NCI-H2196 treated with DMSO at 0.1 percent for 48 hours (cell line): Measurements from ENCODE around the gene PSMG4.
A peak's percentile ranks its signal among the peaks of the same experiment; 100 is the strongest.

Experiments
- DNase-seq: peaks from one replicate; lab custom pipeline; 2025; ENCODE audit not compliant: unreplicated experiment; lab: John Stamatoyannopoulos, UW

The PSMG4 gene

DNA sequence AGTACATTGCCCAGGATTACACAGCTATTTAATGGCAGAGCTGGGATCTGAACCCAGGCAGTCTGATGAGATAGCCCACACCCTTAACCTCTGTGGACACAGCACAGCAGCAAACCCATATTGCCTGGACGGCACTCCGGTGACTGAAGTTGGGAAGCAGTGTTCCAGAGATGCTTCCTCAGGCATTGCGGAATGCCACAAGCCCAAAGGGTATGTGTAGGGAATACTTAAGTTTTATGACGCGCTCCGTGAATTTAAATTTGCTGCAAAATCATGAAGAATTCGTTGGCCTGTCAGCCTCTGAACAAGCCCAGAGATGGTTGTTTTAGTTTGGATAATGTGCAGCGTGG is 46.4 kb downstream of the PSMG4 start:
- no peak for DNase-seq

DNA sequence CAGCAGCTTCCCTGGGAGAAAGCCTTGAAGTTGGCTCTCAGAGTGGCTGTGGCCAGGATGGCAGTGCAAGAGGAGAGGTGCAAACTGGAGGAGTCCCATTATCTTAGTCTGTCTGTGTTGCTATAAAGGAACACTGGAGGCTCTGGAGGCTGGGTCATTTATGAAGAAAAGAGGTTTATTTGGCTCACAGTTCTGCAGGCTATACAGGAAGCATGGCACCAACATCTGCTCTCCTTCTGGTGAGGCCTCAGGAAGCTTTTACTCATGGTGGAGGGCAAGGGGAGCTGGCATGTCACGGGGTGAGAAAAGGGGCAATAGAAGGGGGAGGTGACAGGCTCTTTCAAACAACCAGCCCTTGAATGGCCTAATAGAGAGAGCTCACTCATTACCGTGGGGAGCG is 47.1 kb downstream of the PSMG4 start:
- no peak for DNase-seq

DNA sequence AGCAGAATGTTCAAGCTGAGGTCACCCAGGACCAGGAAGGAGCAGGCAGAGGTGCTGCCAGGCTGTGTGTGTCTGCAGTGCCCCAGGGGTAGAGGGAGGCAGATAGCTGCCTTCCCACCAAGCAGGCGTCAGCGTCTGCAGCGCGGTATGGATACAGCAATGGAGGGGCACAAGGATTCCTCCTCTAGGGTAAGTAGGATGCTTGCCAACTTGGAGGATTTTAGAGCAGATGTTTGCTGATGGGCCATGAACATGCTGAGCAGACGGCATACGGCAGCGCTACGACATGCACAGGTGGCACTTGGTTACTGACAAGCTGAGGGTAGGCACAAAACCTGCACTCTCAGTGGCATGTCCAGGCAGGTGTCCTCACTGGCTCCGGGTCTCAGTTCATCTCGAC is 48.1 kb downstream of the PSMG4 start:
- DNase-seq = no peak

DNA sequence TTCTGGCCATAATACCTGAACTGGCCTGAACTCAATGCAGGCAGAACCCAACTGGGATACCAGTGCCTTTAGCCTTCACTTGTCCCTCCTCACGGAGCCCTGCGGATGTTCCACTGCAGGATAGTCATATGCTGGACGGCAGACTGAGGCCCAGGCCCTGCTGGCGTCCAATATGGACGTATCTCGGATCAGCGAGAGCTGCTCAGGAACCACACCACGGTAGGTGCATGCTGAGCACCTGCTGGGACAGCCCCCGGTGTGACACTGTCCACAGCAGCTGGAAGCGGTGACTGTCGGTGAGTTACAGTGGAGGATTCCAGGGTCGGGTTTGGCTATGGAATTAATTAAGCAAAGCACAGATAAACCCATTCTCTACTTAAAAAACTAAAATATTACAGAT is 48.7 kb downstream of the PSMG4 start:
- DNase-seq = no peak

DNA sequence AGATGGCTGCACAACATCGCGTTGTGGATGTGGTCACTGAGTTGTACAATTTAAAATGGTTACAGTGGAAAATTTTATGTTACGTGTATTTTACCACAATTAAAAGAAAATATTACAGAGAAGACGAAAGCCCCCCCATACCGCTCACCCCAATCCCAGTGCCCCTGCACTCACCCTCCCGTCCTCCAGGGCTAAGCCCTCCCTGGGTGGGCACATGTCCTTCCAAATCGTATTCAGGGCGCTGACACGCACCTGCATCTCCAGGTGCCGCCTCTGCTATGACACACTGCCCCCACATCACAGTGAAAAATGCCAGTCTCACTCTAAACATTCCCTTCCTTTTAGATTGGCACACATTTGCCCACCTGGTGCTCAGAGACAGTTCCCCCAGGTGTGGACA is 49.4 kb downstream of the PSMG4 start:
- DNase-seq = no peak

DNA sequence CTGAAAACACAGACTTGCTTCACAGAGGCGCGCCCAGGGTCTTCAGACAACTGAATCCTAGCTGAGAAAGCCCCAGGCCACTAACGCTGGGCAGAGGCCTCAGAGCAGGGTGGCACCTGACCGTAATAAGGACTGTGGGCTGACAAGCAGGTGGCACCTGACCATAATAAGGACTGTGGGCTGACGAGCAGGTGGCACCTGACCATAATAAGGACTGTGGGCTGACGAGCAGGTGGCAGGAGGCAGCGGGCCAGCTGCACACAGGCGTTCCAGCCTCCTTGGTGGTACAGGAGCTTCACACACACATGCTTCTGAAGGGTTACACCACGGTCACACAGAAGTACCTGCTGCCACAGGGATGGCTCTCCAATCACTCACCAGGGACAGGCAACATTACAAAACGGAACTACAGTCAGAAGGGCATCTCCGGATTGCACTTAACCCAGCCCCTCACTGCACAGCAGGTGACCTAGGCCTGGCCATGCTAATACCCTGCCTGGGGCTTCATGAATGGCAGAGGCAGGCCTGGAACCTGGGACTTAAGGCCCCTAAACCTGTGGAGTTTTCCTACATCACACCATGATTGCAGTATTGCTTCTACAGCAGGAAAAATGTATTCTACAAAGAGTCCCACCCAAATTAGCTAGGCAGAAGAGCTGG is 50.8 kb downstream of the PSMG4 start:
- peak; percentile 43 for DNase-seq

DNA sequence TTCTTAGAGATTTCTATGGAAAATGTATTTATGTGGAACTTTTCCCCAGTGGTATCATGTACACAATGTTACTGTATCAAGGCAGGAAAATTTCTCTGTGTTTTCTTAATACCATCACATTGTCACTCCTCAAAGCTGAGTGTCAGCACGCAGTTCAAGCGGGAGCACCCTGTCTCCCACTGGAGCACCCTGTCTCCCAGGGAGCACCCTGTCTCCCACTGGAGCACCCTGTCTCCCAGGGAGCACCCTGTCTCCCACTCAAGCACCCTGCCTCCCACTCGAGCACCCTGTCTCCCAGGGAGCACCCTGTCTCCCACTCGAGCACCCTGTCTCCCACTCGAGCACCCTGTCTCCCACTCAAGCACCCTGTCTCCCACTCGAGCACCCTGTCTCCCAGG is 51.3 kb downstream of the PSMG4 start:
- DNase-seq = no peak

DNA sequence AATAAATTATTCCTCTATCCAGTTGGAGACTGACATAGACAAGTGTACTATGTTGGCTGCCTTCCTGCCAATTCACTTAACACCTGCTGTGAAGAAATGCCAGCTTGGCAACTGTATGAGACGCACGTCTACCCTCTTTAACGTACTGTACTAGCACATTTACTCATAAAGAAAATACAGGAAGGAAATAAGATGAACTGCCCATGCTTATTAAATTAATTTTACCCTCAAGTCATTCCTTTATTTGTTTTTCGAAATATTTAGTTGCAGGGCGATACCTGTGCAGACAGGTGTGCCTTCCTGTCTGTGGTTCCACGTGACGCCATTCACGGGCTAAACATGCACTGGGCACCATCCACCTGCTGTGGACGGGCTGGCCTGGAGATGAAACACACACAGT is 52.0 kb downstream of the PSMG4 start:
- peak; percentile 51 for DNase-seq

DNA sequence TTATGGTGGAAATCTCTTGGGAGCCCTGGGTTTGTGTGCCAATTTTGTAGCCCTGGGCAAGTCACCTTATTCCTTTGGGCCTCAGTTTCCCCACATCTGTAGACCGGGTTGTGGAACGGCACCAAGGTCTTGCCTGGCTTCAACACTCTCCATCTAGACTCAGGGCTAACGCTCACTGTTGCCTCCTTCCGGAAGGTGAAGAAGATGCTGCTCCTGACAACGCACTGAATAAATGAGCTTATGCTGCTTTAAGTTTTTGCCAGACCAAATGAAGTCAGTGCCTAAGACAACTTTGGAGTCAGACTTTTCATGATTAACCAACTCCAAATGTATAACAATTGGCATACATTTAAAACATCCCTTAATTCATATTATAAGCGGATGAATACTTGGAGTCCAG is 53.1 kb downstream of the PSMG4 start:
- DNase-seq = no peak

DNA sequence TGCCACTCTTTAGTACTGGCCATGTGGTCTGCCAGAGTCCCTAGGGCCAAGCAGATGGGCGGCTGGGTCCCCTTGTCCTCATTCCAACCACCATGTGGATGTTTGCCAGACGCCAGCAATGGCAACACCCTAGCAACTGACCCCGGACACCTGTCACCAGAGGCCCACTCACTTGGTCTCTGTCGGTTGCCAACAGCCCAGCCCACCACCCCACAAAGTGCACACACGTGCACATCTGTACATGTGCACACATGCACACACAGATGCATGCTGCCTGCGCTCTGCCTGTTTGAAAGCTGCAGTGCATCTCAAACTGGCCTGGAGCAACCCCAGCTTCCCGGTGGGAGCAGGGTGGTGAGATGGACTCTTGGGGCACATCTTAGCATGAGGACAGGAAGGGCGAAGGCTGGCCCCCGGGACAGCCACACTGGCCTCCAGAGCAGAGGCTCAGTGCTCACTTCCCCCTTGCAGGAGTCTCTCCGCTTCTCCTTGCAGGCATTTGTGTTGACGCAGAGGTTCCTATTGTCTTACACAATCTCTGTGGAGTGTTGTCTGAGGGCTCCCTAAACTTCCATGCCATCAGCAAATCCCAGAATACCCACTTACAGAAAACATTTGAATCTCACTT is 54.0 kb downstream of the PSMG4 start:
- no peak for DNase-seq

DNA sequence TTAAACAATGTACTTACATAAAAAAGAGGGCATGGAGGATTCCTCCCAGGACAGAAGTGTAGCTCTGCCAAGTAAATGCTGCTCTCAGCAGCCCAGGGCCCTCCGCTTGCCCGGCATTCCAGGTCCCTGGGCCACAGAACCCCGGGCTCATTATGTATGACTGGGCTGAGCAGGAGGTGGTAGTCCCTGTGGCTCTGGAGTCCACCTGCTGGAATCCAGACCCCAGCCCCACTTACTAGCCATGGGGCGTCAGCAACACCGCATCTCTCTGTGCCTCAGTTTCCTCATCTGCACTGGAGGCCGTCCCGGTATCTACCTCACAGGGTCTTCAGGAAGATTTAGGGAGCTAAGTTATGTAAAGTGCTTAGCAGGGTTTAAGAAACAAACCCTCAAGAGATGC is 55.4 kb downstream of the PSMG4 start:
- no peak for DNase-seq

DNA sequence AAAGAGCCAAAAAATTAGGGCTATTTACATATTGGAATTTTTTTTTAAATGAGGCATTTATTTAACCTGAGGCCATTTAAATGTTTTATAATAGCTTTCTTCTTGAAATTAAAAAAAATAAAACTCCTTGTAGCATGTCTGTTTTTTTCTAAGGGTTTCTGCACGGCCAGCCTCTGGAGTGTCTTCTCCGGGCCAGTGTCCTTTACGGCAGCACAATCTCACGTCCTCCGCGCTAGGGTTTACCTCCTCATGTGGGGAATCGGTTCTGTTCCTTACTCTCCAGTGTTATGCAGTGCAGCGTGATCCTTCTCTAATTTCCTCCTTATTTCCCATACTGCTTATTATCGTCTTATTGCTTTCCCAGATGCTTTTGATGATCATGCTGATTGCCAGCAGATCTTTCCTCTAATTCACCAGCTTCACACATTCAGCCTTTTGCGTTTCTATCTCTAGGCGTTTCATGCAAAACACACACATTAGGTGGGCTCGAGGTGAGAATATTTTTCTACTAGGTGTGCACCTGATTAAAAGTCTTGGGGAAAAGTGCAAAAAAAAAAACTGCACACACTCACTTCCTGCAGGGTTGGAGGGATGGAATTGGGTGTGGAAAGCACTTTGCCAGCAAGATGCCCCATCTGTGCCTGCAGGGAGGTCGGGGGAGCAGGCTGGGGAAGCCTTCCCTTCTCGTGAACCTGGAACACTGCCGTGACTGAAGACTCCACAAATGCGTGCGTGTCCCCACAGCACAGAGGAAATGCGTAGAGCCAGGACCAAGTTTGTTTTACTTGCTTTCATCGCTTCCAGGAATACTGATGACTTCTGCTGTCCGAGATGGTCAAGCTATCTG is 56.1 kb downstream of the PSMG4 start:
- no peak for DNase-seq

DNA sequence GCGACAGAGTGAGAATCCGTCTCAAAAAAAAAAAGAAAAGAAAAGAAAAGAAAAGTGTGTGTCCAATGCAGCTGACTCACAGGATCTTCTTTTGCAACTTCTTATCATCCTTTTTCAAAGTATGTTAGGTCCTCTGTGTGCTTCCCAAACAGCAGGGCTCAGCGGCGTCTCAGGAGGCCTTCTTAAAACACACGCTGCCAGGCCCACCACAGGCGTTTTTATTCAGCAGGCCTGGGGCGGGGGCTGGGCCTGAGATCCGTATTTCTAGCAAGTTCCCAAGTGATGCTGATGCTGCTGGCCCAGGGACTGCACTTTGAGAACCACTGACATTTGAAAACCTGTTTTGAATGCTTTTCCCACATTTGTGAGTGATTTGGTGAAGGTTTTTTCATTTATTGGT is 57.1 kb downstream of the PSMG4 start:
- DNase-seq = no peak

DNA sequence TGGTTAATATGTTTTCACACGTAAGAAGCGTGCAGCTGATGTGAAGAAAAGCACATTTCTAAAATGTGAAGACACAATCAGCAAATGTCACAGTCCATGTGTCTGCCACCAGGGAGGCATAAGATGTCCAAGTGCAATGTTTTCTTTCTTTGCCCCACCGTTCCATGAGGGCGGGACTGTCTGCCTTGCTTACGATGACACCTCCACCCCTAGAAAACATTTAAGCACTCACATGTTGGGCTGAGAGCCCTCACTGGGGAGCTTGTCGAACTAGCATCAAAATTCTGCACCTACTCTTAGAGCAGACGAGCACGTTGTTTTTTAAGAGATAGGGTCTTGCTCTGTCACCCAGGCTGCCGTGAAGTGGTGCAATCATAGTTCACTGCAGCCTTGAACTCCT is 57.6 kb downstream of the PSMG4 start:
- no peak for DNase-seq

DNA sequence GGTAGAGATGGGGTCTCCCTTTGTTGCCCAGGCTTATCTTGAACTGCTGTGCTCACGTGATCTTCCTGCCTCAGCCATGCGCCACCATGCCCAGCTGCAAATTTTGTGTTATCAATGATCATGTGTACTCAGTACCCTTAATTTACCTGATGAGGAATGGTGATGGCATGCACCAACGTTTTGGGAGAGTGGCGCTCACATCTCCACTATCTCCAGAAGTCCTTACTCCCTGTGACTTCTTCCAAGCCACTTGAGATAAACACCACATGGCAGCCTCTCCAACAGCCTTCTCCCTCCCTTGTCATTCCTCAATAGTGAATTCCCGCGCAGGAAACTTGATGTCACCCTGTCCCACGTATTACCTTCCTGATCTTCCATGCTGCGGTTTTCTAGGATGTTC is 58.1 kb downstream of the PSMG4 start:
- DNase-seq = no peak
